HTR-8/SVneo (cell line): ENCODE results near the gene PRKG1.

Experiments used
- DNase-seq: peaks from one replicate; pipeline ENCODE4 v3.0.0; 2011; ENCODE audit warnings: low spot score, mixed read lengths; ENCODE audit not compliant: insufficient read length
- FAIRE-seq: peaks from 2 replicates; lab custom pipeline; 2011; peaks lifted over from hg19 to GRCh38; lab: Jason Lieb, UNC

The PRKG1 gene

GRCh38 chr10:51608211-51608610 lies 533.9 kb downstream of the PRKG1 start:
- no peak for FAIRE-seq
- no peak for DNase-seq

GRCh38 chr10:51615764-51616298 lies 541.5 kb downstream of the PRKG1 start:
- no peak for FAIRE-seq
- DNase-seq, result no peak

GRCh38 chr10:51617576-51618235 lies 543.4 kb downstream of the PRKG1 start:
- FAIRE-seq (no peak), DNase-seq (no peak)

- FAIRE-seq (no peak), DNase-seq (no peak)
Observed at GRCh38 chr10:51619365-51619764, 545.1 kb downstream of the PRKG1 start.

GRCh38 chr10:51620131-51620530 lies 545.8 kb downstream of the PRKG1 start:
- DNase-seq, result no peak
- no peak for FAIRE-seq

- FAIRE-seq (no peak), DNase-seq (no peak)
Observed at GRCh38 chr10:51624013-51624412, 549.7 kb downstream of the PRKG1 start.

- no peak for DNase-seq
Observed at GRCh38 chr10:51629934-51630639, 555.8 kb downstream of the PRKG1 start.

GRCh38 chr10:51630640-51631005 lies 556.3 kb downstream of the PRKG1 start:
- DNase-seq (no peak), FAIRE-seq (no peak)

More at GRCh38 chr10:51629934-51630639, 555.8 kb downstream of the PRKG1 start:
- no peak for FAIRE-seq

GRCh38 chr10:51635436-51635835 lies 561.1 kb downstream of the PRKG1 start:
- no peak for DNase-seq

GRCh38 chr10:51638211-51638610 lies 563.9 kb downstream of the PRKG1 start:
- FAIRE-seq, result no peak
- DNase-seq, result no peak

More at GRCh38 chr10:51635436-51635835, 561.1 kb downstream of the PRKG1 start:
- FAIRE-seq, result no peak

- no peak for FAIRE-seq
- DNase-seq, result no peak
Observed at GRCh38 chr10:51638737-51639136, 564.5 kb downstream of the PRKG1 start.

GRCh38 chr10:51640120-51640819 lies 566.0 kb downstream of the PRKG1 start:
- DNase-seq (no peak), FAIRE-seq (no peak)

GRCh38 chr10:51642581-51642980 lies 568.3 kb downstream of the PRKG1 start:
- FAIRE-seq (no peak), DNase-seq (no peak)

GRCh38 chr10:51643734-51644133 lies 569.4 kb downstream of the PRKG1 start:
- no peak for DNase-seq
- FAIRE-seq, result no peak

GRCh38 chr10:51649064-51649463 lies 574.8 kb downstream of the PRKG1 start:
- DNase-seq (no peak), FAIRE-seq (no peak)

- FAIRE-seq, result no peak
- no peak for DNase-seq
Observed at GRCh38 chr10:51651063-51651462, 576.8 kb downstream of the PRKG1 start.

- no peak for DNase-seq
- no peak for FAIRE-seq
Observed at GRCh38 chr10:51653025-51653424, 578.7 kb downstream of the PRKG1 start.

GRCh38 chr10:51654918-51655317 lies 580.6 kb downstream of the PRKG1 start:
- no peak for FAIRE-seq
- no peak for DNase-seq

GRCh38 chr10:51656503-51656902 lies 582.2 kb downstream of the PRKG1 start:
- DNase-seq, result no peak
- no peak for FAIRE-seq

GRCh38 chr10:51658000-51658399 lies 583.7 kb downstream of the PRKG1 start:
- DNase-seq (no peak), FAIRE-seq (no peak)

- no peak for FAIRE-seq
- no peak for DNase-seq
Observed at GRCh38 chr10:51659344-51659743, 585.1 kb downstream of the PRKG1 start.
